GM12864 (cell line): ENCODE measurements around the gene PSEN2.

Experiments
- DNase-seq: peaks from one replicate; pipeline ENCODE4 v3.0.0-alpha.2; 2011; ENCODE audit warnings: low read depth
- H3K4me3 ChIP-seq: 2 replicates; pipeline ENCODE4 v1.5.1; 2011; ENCODE audit warnings: mild to moderate bottlenecking, low read depth, low read length, control low read depth
- TF ChIP-seq, protein P1 (sequence below): IDR thresholded peaks from 2 replicates; pipeline ENCODE4 v1.5.1; 2011; ENCODE audit warnings: low read depth, mild to moderate bottlenecking, moderate library complexity, low read length, control low read depth, inconsistent platforms; ENCODE audit errors: missing control alignments

Gene PSEN2

DNA sequence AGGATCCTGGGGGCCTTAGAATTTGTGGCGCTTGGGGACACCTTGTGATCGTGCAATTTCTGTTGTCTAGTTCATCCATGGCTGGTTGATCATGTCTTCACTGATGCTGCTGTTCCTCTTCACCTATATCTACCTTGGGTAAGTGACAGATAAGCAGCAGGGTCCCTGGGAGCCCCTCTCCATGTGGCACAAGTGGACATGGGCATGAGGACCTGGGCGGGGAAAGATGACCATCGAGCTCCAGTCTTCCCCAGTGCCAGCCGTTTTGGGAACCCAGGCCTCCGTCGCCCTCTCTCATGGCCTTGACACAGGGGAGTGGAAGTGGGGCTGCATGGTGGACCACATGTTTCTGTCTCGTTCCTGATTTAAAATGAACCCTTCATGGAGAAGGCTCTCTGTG lies 17.6 kb downstream of the PSEN2 start:
- no peak overlapping the region for H3K4me3 ChIP-seq
- DNase-seq: no peak
- TF ChIP-seq, protein P1, sequence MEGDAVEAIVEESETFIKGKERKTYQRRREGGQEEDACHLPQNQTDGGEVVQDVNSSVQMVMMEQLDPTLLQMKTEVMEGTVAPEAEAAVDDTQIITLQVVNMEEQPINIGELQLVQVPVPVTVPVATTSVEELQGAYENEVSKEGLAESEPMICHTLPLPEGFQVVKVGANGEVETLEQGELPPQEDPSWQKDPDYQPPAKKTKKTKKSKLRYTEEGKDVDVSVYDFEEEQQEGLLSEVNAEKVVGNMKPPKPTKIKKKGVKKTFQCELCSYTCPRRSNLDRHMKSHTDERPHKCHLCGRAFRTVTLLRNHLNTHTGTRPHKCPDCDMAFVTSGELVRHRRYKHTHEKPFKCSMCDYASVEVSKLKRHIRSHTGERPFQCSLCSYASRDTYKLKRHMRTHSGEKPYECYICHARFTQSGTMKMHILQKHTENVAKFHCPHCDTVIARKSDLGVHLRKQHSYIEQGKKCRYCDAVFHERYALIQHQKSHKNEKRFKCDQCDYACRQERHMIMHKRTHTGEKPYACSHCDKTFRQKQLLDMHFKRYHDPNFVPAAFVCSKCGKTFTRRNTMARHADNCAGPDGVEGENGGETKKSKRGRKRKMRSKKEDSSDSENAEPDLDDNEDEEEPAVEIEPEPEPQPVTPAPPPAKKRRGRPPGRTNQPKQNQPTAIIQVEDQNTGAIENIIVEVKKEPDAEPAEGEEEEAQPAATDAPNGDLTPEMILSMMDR: no peak

DNA sequence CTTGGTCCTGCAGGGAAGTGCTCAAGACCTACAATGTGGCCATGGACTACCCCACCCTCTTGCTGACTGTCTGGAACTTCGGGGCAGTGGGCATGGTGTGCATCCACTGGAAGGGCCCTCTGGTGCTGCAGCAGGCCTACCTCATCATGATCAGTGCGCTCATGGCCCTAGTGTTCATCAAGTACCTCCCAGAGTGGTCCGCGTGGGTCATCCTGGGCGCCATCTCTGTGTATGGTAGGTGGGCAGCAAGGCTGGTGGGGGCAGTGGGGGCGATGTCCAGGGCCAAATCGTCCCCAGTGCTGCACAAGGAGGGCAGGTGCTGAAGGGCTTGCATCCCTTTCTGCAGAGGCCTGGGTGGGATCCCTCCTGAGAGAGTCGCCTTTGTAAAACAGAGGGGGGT lies 18.4 kb downstream of the PSEN2 start:
- TF ChIP-seq, protein P1: no peak

DNA sequence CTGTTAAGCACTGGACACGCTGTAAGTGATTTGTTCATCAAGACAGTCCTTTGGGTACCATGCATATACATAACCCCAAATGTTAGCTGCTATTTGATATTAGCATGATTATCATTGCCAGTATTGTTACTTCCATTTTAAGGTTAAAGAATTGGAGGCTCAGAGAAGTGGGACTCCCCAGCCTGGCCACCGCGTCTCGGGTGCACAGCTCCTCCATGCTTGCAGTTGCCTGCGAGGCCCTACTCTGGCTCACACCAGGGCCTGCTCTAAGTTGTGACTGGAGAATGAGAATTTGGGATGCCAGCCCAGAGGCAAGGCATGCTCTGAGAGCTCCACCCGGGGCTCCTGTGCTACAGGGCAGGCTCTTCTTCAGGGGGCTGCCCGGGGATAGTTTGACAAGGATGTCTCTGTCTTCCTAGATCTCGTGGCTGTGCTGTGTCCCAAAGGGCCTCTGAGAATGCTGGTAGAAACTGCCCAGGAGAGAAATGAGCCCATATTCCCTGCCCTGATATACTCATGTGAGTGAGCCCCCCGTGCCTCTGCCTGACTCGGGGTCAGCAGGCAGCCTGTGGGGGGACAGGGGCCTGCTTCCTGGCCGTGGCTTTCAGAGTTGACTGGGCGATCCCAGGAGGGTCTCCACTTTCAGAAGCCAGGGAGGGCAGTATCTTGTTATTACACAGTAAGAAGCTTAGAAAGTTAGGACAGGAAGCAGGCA lies 19.4 kb downstream of the PSEN2 start:
- H3K4me3 ChIP-seq: no peak overlapping the region
- TF ChIP-seq, protein P1: no peak
- no peak for DNase-seq

More for the DNA sequence above, 18.4 kb downstream of the PSEN2 start:
- H3K4me3 ChIP-seq: no peak overlapping the region
- no peak for DNase-seq

DNA sequence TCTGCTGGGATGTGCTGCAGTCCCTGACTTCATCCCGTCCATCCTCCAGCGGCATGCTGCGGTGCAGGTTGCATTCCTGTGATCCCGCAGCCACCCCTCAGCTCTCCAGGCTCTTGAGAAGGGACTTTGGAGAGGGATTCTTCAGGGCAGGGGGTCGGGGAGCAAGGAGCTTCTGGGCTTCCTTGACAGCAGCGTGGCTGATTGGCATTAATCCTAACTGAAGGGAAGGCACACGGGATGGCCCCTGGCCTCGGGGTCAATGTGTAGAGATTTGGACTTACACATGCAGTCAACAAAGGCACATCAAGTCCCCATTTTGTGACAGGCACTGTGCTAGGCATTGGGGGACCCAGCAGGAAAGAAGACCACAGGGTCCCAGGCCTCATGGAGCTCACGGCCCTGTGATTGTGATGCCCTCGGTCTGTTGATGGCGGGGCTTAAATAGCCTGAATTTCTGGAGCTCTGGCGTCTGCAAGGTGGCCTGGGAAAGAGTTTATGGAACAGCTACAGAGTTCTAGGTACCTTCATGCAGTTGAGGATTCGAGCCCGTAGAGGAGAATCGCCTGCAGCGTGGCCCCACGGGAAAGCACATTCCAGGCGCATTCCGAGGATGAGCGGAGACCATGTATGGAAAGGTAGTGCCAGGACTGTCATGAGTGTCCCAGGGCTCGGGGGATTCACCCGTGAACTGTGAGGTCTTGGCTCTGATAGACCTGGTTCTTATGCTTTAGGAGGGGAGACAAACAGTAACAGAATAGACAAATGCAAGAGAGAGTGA lies 20.1 kb downstream of the PSEN2 start:
- no peak for DNase-seq
- no peak overlapping the region for H3K4me3 ChIP-seq
- TF ChIP-seq, protein P1: no peak

DNA sequence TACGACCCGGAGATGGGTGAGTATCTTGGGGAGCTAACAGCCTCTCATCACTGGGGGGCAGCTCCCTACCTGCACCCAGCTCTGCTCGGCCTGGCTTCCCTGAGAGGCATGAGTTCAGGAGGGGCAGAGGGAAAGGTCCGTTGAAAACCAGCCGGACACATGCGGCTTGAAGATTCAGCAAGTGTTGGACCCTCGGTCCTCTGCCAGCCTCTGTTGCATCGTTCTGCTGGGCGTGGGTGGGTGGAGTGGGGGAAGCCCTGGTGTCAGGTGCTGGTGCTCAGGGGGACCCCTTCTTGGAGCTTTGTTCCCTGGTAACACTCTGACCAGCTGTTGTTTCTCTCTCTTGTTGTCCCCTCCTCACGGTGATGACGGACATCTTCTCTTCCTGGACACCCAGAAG lies 20.9 kb downstream of the PSEN2 start:
- H3K4me3 ChIP-seq: no peak overlapping the region
- no peak for DNase-seq
- TF ChIP-seq, protein P1: no peak

DNA sequence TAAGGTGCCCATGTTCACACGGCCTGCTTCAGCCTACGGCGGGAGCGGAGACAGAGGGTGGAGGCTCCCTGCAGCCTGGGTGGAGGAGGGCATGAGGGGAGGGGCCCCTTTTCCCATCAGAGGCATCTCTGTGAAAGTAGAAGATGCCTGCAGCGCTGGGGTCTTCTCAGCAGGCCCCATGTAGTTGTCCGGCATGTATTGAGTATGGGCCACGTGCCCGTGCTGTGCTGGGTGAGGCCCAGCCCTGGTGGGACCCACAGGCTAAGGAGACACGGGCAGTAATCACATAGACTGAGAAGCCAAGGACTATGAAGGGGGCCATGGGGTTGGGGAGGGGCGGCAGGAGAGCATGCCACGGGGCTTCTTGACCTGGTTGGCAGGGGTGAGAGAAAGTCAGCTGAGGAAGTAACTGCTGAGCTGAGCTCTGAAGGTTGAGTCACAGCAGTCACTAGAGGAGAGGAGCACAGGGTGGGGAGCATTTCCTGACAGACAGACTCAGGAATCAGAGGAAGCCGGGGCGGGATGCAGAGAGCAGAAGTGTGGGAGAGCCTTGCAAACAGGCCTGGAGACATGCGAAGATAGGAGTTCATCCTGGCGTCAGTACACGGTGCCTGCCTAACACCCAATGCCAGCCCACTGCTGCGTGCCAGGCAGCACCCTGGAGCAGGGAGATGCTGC lies 21.6 kb downstream of the PSEN2 start:
- TF ChIP-seq, protein P1: no peak
- no peak for DNase-seq
- no peak overlapping the region for H3K4me3 ChIP-seq
